Fibroblast of mammary gland (primary cell): ENCODE results near the gene HDAC3.

ENCODE experiments used
- DNase-seq: peaks from one replicate; pipeline ENCODE4 v3.0.0-alpha.2; 2010; ENCODE audit warnings: low read depth
- H3K4me3 ChIP-seq: 2 replicates; pipeline ENCODE4 v1.5.1; 2011; ENCODE audit warnings: low read depth, mild to moderate bottlenecking, low read length, moderate library complexity; ENCODE audit not compliant: control insufficient read depth
- CTCF ChIP-seq: conservative IDR thresholded peaks from 2 replicates; pipeline ENCODE4 v1.5.1; 2011; ENCODE audit warnings: low read depth, low read length, inconsistent platforms; ENCODE audit not compliant: control insufficient read depth, insufficient read depth

The HDAC3 gene

GRCh38 chr5:141680178-141680577, 43.5 kb upstream of the HDAC3 start:
- no peak for TF ChIP-seq CTCF
- DNase-seq: no peak
- no peak overlapping the region for H3K4me3 ChIP-seq

- no peak for TF ChIP-seq CTCF
- no peak for DNase-seq
- no peak overlapping the region for H3K4me3 ChIP-seq
These were observed 40.8 kb upstream of the HDAC3 start for GRCh38 chr5:141677415-141677814.

GRCh38 chr5:141675672-141676071, 39.0 kb upstream of the HDAC3 start:
- TF ChIP-seq CTCF: no peak
- DNase-seq: no peak
- no peak overlapping the region for H3K4me3 ChIP-seq

GRCh38 chr5:141674747-141675146, 38.1 kb upstream of the HDAC3 start:
- TF ChIP-seq CTCF: no peak
- no peak for DNase-seq

GRCh38 chr5:141672841-141673813, 36.5 kb upstream of the HDAC3 start:
- DNase-seq: no peak
- H3K4me3 ChIP-seq: no peak overlapping the region
- no peak for TF ChIP-seq CTCF

More at GRCh38 chr5:141674747-141675146, 38.1 kb upstream of the HDAC3 start:
- no peak overlapping the region for H3K4me3 ChIP-seq

- DNase-seq: no peak
- TF ChIP-seq CTCF: no peak
- no peak overlapping the region for H3K4me3 ChIP-seq
These were observed 35.6 kb upstream of the HDAC3 start for GRCh38 chr5:141672071-141672840.
